GM23338 (cell line): ENCODE measurements around the gene SLC25A10. TPM values are rescaled to one million over a fixed set of nuclear protein-coding genes. Genes with fewer than 3 reads are reported as not detected.

Source experiments
- ATAC-seq: fragments of 200-7000 bp; cut with Tn5 transposase; 3 replicates; pipeline ENCODE4 v1.9.1; 2020
- DNase-seq: peaks from one replicate; pipeline ENCODE4 v3.0.0-alpha.2; 2015; ENCODE audit warnings: low spot score
- H2AFZ ChIP-seq: fragments of 200-600 bp; sonication (generic); 2 replicates; pipeline ENCODE4 v1.8.0; 2016; ENCODE audit warnings: antibody characterized with exemption, mild to moderate bottlenecking, moderate library complexity
- H3F3A ChIP-seq: fragments of 200-600 bp; sonication (generic); replicated peaks from 2 replicates; pipeline ENCODE4 v1.8.0; 2017; ENCODE audit warnings: antibody characterized with exemption, mixed run types, low read depth
- H3K27ac ChIP-seq: fragments of 200-600 bp; sonication (generic); 2 replicates; pipeline ENCODE4 v1.6.1; 2016; ENCODE audit warnings: low read depth
- H3K27me3 ChIP-seq: fragments of 200-600 bp; sonication (generic); 2 replicates; pipeline ENCODE4 v1.8.0; 2016; ENCODE audit warnings: mild to moderate bottlenecking, mixed run types, moderate library complexity; ENCODE audit not compliant: insufficient read depth
- H3K36me3 ChIP-seq: fragments of 200-600 bp; sonication (generic); 2 replicates; pipeline ENCODE4 v1.8.0; 2016; ENCODE audit warnings: mild to moderate bottlenecking; ENCODE audit not compliant: insufficient read depth
- H3K4me1 ChIP-seq: fragments of 200-600 bp; sonication (generic); 2 replicates; pipeline ENCODE4 v1.8.0; 2016; ENCODE audit warnings: mild to moderate bottlenecking, moderate library complexity; ENCODE audit not compliant: insufficient read depth
- H3K4me2 ChIP-seq: fragments of 200-600 bp; sonication (generic); 2 replicates; pipeline ENCODE4 v1.7.1; 2017; ENCODE audit warnings: mixed run types
- H3K4me3 ChIP-seq: fragments of 200-600 bp; sonication (generic); 2 replicates; pipeline ENCODE4 v1.6.1; 2016; ENCODE audit warnings: mixed run types
- H3K79me2 ChIP-seq: fragments of 200-600 bp; sonication (generic); replicated peaks from 2 replicates; pipeline ENCODE4 v1.8.0; 2017; ENCODE audit warnings: mild to moderate bottlenecking; ENCODE audit not compliant: insufficient read depth
- H3K9me2 ChIP-seq: fragments of 200-600 bp; sonication (generic); 2 replicates; pipeline ENCODE4 v1.8.0; 2017; ENCODE audit not compliant: insufficient read depth
- H4K20me1 ChIP-seq: fragments of 200-600 bp; sonication (generic); replicated peaks from 2 replicates; pipeline ENCODE4 v1.8.0; 2017; ENCODE audit warnings: mild to moderate bottlenecking; ENCODE audit not compliant: insufficient read depth
- H3K27ac Mint-ChIP-seq: 2 replicates; pipeline ENCODE4 v1.8.0; 2020; ENCODE audit warnings: inconsistent platforms, mild to moderate bottlenecking, moderate library complexity, mixed read lengths
- H3K27me3 Mint-ChIP-seq: 3 replicates; pipeline ENCODE4 v1.8.0; 2022; ENCODE audit warnings: low read depth, mild to moderate bottlenecking, moderate library complexity, mixed read lengths, inconsistent platforms; ENCODE audit not compliant: insufficient read depth, poor library complexity
- H3K36me3 Mint-ChIP-seq: 3 replicates; pipeline ENCODE4 v1.8.0; 2021; ENCODE audit warnings: low read depth, mild to moderate bottlenecking, inconsistent platforms, moderate library complexity, mixed read lengths
- H3K4me1 Mint-ChIP-seq: 3 replicates; pipeline ENCODE4 v1.8.0; 2020; ENCODE audit warnings: mild to moderate bottlenecking, inconsistent platforms, mixed read lengths
- H3K4me3 Mint-ChIP-seq: 3 replicates; pipeline ENCODE4 v1.8.0; 2021; ENCODE audit warnings: moderate library complexity, mild to moderate bottlenecking, inconsistent platforms, mixed read lengths
- H3K9me3 Mint-ChIP-seq: 3 replicates; pipeline ENCODE4 v1.8.0; 2020; ENCODE audit warnings: moderate library complexity, mild to moderate bottlenecking, inconsistent platforms, mixed read lengths
- CREB1 ChIP-seq: fragments of 250-450 bp; sonication (Bioruptor Pico); IDR thresholded peaks from 2 replicates; pipeline ENCODE4 v1.5.0; 2020; ENCODE audit warnings: low read depth, mild to moderate bottlenecking, moderate library complexity
- EZH2phosphoT487 ChIP-seq: fragments of 200-600 bp; sonication (generic); IDR thresholded peaks from one replicate; pipeline ENCODE4 v1.8.1; 2018; ENCODE audit warnings: antibody characterized with exemption; ENCODE audit not compliant: unreplicated experiment
- JUNB ChIP-seq: IDR thresholded peaks from one replicate; pipeline ENCODE4 v1.6.1; 2016; ENCODE audit warnings: antibody characterized with exemption; ENCODE audit not compliant: unreplicated experiment
- POLR2AphosphoS5 ChIP-seq: IDR thresholded peaks from 2 replicates; pipeline ENCODE4 v1.6.1; 2016; ENCODE audit warnings: antibody characterized with exemption, low read depth
- STAT1 ChIP-seq: IDR thresholded peaks from one replicate; pipeline ENCODE4 v1.6.1; 2016; ENCODE audit warnings: antibody characterized with exemption; ENCODE audit not compliant: unreplicated experiment
- ZNF331 ChIP-seq: fragments of 250-450 bp; sonication (Bioruptor Pico); IDR thresholded peaks from 2 replicates; pipeline ENCODE4 v1.5.0; 2020; ENCODE audit warnings: low read depth, mild to moderate bottlenecking, moderate library complexity
- polyA plus RNA-seq: library from polyadenylated mRNA; unstranded; fragments of >200 nt; fragmentation: Nextera tagmentation; extraction: Ambion mirVana; gene quantifications from 2 replicates; pipeline ENCODE4 v1.2.1, GENCODE V29; 2016
- total RNA-seq: library from RNA; depleted of rRNA; stranded (reverse); fragments of >200 nt; shearing (Covaris generic); gene quantifications from 2 replicates; pipeline ENCODE4 v1.2.3, GENCODE V29; 2014
- TF ChIP-seq, protein P1 (sequence below): fragments of 250-450 bp; sonication (Bioruptor Pico); IDR thresholded peaks from 2 replicates; pipeline ENCODE4 v1.5.0; 2020; ENCODE audit warnings: mild to moderate bottlenecking, moderate library complexity
- TF ChIP-seq, protein P2 (sequence below), 2 experiments: fragments of 200-600 bp in 1 of 2; sonication (generic) in 1 of 2; conservative IDR thresholded peaks; 2 replicates each; pipeline versions ENCODE4 v1.5.1 to v1.6.1; 2016 to 2017; ENCODE audit warnings: antibody characterized with exemption in 2 of 2, low read depth in 2 of 2, mild to moderate bottlenecking in 2 of 2, moderate library complexity in 1 of 2
- TF ChIP-seq, protein P3 (sequence below): IDR thresholded peaks from one replicate; pipeline ENCODE4 v1.6.1; 2018; ENCODE audit warnings: antibody characterized with exemption; ENCODE audit not compliant: unreplicated experiment

Gene SLC25A10
- total and polyA plus RNA-seq, 2 experiments from 2014 or later: 25.7 to 47.4 TPM

DNA sequence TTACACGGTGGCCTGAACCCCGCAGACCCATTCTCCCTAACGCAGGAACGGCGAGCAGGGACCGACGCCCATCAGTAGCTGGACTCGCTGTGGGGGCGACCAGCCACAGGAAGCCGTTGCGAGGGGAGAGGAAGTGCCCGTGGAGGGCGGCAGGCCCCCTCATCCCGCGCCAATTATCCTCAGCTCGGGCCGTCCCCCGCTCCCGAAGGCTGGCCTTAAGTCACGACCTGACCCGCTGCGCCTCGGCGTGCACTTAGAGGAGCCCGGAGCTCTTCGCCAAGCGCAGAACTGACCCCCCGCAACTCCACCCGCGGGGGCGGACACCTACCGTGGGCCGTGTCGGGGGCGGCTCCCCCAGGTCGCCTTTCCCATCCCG, 28.9 kb upstream of the SLC25A10 start (continued):
- TF ChIP-seq, protein P1, sequence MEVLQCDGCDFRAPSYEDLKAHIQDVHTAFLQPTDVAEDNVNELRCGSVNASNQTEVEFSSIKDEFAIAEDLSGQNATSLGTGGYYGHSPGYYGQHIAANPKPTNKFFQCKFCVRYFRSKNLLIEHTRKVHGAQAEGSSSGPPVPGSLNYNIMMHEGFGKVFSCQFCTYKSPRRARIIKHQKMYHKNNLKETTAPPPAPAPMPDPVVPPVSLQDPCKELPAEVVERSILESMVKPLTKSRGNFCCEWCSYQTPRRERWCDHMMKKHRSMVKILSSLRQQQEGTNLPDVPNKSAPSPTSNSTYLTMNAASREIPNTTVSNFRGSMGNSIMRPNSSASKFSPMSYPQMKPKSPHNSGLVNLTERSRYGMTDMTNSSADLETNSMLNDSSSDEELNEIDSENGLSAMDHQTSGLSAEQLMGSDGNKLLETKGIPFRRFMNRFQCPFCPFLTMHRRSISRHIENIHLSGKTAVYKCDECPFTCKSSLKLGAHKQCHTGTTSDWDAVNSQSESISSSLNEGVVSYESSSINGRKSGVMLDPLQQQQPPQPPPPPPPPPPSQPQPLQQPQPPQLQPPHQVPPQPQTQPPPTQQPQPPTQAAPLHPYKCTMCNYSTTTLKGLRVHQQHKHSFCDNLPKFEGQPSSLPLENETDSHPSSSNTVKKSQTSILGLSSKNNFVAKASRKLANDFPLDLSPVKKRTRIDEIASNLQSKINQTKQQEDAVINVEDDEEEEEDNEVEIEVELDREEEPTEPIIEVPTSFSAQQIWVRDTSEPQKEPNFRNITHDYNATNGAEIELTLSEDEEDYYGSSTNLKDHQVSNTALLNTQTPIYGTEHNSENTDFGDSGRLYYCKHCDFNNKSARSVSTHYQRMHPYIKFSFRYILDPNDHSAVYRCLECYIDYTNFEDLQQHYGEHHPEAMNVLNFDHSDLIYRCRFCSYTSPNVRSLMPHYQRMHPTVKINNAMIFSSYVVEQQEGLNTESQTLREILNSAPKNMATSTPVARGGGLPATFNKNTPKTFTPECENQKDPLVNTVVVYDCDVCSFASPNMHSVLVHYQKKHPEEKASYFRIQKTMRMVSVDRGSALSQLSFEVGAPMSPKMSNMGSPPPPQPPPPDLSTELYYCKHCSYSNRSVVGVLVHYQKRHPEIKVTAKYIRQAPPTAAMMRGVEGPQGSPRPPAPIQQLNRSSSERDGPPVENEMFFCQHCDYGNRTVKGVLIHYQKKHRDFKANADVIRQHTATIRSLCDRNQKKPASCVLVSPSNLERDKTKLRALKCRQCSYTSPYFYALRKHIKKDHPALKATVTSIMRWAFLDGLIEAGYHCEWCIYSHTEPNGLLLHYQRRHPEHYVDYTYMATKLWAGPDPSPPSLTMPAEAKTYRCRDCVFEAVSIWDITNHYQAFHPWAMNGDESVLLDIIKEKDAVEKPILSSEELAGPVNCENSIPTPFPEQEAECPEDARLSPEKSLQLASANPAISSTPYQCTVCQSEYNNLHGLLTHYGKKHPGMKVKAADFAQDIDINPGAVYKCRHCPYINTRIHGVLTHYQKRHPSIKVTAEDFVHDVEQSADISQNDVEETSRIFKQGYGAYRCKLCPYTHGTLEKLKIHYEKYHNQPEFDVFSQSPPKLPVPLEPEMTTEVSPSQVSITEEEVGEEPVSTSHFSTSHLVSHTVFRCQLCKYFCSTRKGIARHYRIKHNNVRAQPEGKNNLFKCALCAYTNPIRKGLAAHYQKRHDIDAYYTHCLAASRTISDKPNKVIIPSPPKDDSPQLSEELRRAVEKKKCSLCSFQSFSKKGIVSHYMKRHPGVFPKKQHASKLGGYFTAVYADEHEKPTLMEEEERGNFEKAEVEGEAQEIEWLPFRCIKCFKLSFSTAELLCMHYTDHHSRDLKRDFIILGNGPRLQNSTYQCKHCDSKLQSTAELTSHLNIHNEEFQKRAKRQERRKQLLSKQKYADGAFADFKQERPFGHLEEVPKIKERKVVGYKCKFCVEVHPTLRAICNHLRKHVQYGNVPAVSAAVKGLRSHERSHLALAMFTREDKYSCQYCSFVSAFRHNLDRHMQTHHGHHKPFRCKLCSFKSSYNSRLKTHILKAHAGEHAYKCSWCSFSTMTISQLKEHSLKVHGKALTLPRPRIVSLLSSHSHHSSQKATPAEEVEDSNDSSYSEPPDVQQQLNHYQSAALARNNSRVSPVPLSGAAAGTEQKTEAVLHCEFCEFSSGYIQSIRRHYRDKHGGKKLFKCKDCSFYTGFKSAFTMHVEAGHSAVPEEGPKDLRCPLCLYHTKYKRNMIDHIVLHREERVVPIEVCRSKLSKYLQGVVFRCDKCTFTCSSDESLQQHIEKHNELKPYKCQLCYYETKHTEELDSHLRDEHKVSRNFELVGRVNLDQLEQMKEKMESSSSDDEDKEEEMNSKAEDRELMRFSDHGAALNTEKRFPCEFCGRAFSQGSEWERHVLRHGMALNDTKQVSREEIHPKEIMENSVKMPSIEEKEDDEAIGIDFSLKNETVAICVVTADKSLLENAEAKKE (CRISPR knock-in tag): no peak
- TF ChIP-seq, protein P2, sequence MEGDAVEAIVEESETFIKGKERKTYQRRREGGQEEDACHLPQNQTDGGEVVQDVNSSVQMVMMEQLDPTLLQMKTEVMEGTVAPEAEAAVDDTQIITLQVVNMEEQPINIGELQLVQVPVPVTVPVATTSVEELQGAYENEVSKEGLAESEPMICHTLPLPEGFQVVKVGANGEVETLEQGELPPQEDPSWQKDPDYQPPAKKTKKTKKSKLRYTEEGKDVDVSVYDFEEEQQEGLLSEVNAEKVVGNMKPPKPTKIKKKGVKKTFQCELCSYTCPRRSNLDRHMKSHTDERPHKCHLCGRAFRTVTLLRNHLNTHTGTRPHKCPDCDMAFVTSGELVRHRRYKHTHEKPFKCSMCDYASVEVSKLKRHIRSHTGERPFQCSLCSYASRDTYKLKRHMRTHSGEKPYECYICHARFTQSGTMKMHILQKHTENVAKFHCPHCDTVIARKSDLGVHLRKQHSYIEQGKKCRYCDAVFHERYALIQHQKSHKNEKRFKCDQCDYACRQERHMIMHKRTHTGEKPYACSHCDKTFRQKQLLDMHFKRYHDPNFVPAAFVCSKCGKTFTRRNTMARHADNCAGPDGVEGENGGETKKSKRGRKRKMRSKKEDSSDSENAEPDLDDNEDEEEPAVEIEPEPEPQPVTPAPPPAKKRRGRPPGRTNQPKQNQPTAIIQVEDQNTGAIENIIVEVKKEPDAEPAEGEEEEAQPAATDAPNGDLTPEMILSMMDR (conservative IDR thresholded peaks at IDR 0.05; ENCODE audit: low read depth in 2 of 2): no peak
- no peak for TF ChIP-seq EZH2phosphoT487
- no peak for TF ChIP-seq JUNB
- TF ChIP-seq STAT1: no peak
- no peak for TF ChIP-seq ZNF331 (CRISPR knock-in tag)

DNA sequence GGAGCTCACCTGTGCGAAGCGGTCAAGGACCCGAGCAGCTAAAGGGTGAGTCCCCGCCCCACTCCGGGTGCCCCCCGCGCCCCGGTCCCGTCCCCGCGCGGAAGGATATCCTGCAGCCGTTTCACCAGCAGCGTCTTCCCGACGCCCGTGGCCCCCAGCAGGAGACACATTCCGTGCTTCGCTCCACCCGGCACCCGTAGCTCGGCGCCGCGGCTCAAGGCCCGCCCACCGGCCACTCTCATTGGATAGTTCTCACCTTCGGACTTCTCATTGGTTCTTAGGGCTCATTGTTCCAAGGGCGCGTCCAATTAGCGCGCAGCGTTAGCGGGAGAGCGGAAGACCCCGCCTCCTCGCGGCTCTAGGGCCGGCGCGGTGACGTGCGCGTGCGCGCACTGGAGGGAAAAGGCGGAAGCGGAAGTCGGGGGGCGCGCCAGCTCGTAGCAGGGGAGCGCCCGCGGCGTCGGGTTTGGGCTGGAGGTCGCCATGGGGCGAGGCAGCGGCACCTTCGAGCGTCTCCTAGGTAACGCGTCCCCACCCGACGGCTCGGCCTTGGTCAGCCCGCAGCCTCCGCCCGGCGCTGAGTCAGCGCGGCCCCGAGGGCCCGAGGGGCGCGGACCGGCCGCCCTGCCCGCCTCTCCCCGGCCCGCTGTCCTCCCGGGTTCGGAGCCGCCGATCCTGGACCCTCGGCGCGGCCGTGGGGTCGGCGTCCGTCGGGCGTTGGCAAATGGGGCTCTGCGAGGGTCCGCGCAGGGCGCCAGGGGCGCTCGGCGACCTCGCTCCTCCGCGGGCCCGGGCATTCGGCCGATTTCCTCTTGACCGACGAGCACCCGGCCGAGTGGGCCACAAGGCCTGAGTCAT, 28.3 kb upstream of the SLC25A10 start, which contains the start of the genes ARL16 and HGS:
ARL16 (minus strand) TSS at position 214 of the 858 bp plus-strand sequence; CDS start at position 170, 44 bp downstream.
HGS (plus strand) TSS at position 428 of the 858 bp plus-strand sequence; CDS start at position 484, 56 bp downstream.
- H3K9me2 ChIP-seq: no peaks in the 10 kb centered on the region
- H3K4me3 Mint-ChIP-seq: peak within 1 kb of the TSS; percentile 92
- peak; percentile 100 for DNase-seq
- no peak for TF ChIP-seq EZH2phosphoT487
- TF ChIP-seq CREB1 (CRISPR knock-in tag): peak; percentile 61; the same call in 1 of the 2 replicates
- peak; percentile 78 for TF ChIP-seq POLR2AphosphoS5
- TF ChIP-seq, protein P3, sequence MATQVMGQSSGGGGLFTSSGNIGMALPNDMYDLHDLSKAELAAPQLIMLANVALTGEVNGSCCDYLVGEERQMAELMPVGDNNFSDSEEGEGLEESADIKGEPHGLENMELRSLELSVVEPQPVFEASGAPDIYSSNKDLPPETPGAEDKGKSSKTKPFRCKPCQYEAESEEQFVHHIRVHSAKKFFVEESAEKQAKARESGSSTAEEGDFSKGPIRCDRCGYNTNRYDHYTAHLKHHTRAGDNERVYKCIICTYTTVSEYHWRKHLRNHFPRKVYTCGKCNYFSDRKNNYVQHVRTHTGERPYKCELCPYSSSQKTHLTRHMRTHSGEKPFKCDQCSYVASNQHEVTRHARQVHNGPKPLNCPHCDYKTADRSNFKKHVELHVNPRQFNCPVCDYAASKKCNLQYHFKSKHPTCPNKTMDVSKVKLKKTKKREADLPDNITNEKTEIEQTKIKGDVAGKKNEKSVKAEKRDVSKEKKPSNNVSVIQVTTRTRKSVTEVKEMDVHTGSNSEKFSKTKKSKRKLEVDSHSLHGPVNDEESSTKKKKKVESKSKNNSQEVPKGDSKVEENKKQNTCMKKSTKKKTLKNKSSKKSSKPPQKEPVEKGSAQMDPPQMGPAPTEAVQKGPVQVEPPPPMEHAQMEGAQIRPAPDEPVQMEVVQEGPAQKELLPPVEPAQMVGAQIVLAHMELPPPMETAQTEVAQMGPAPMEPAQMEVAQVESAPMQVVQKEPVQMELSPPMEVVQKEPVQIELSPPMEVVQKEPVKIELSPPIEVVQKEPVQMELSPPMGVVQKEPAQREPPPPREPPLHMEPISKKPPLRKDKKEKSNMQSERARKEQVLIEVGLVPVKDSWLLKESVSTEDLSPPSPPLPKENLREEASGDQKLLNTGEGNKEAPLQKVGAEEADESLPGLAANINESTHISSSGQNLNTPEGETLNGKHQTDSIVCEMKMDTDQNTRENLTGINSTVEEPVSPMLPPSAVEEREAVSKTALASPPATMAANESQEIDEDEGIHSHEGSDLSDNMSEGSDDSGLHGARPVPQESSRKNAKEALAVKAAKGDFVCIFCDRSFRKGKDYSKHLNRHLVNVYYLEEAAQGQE: no peak
- TF ChIP-seq, protein P2 (conservative IDR thresholded peaks at IDR 0.05; ENCODE audit: low read depth in 2 of 2): no peak
- H3K4me1 ChIP-seq: peaks cover 6% of the 10 kb centered on the region
- no peaks in the 10 kb centered on the region for H3K27me3 ChIP-seq
- no peaks in the 10 kb centered on the region for H3K36me3 ChIP-seq
- peaks cover 48% of the 10 kb centered on the region for H3K79me2 ChIP-seq
- peak; percentile 94 for ATAC-seq
- peaks cover 18% of the 10 kb centered on the region for H3F3A ChIP-seq
- H3K27ac Mint-ChIP-seq: peak within 1 kb of the TSS; percentile 80
- H3K27ac ChIP-seq: no peak within 1 kb of the TSS
- H3K27me3 Mint-ChIP-seq: peaks cover 11% of the 10 kb centered on the region
- 0 out of 2 replicates have a peak within 1 kb of the TSS, but pooled peaks have one; percentile 69 for H2AFZ ChIP-seq
- H3K4me1 Mint-ChIP-seq: peaks cover 12% of the 10 kb centered on the region
- peak within 1 kb of the TSS; percentile 96 for H3K4me3 ChIP-seq
- peaks cover 32% of the 10 kb centered on the region for H3K36me3 Mint-ChIP-seq
- no peaks in the 10 kb centered on the region; the same call in 2 of the 3 replicates for H3K9me3 Mint-ChIP-seq
- H4K20me1 ChIP-seq: peaks cover 8% of the 10 kb centered on the region; the same call in 1 of the 2 replicates
- peak within 1 kb of the TSS; percentile 99 for H3K4me2 ChIP-seq
